HepG2 (cell line): Measurements from ENCODE around the gene ALDH9A1. TPM values are rescaled to one million over a fixed set of nuclear protein-coding genes. Genes with fewer than 3 reads are reported as not detected.

Source experiments
- JUN ChIP-seq: sonication (generic); formaldehyde crosslinking; IDR thresholded peaks from 2 replicates; pipeline ENCODE4 v1.4.0; 2020; ENCODE audit warnings: mild to moderate bottlenecking, missing genetic modification reagents
- MAFF ChIP-seq: IDR thresholded peaks from 2 replicates; pipeline ENCODE4 v1.6.1; 2011; ENCODE audit warnings: low read depth, low read length, improper control_type of control experiment
- MAFK ChIP-seq, 2 experiments: IDR thresholded peaks in 1 of 2; conservative IDR thresholded peaks in 1 of 2; 2 replicates each; pipeline ENCODE4 v1.6.1; 2011; ENCODE audit warnings: improper control_type of control experiment in 2 of 2, low read length in 2 of 2
- NAIF1 ChIP-seq: sonication (generic); formaldehyde crosslinking; IDR thresholded peaks from 2 replicates; pipeline ENCODE4 v1.5.0; 2020; ENCODE audit warnings: mild to moderate bottlenecking, missing genetic modification reagents, borderline replicate concordance
- ZNF235 ChIP-seq: sonication (generic); formaldehyde crosslinking; IDR thresholded peaks from 2 replicates; pipeline ENCODE4 v1.8.1; 2023; ENCODE audit warnings: mild to moderate bottlenecking, missing genetic modification reagents, borderline replicate concordance
- ZNF333 ChIP-seq: sonication (generic); formaldehyde crosslinking; IDR thresholded peaks from 2 replicates; pipeline ENCODE4 v1.4.0; 2020; ENCODE audit warnings: mild to moderate bottlenecking, missing genetic modification reagents, borderline replicate concordance
- polyA plus RNA-seq, 8 experiments: library from polyadenylated mRNA; depleted of rRNA in 3 of 8; stranded (reverse) in 7 of 8; unstranded in 1 of 8; fragments of >200 nt; fragmentation: Illumina TruSeq in 4 of 8; extraction: Trizol in 4 of 8; gene quantifications; 2 replicates each; pipeline versions ENCODE4 v1.2.1 to v1.2.3, GENCODE V29; 2011 to 2016; ENCODE audit warnings: low read depth in 4 of 8, missing spikeins in 1 of 8, mixed read lengths in 1 of 8; ENCODE audit not compliant: insufficient read depth in 1 of 8
- total RNA-seq, 5 experiments: library from RNA; depleted of rRNA; stranded (reverse); fragments of >200 nt; fragmentation: Illumina TruSeq; extraction: Trizol; gene quantifications; 2 replicates each; pipeline ENCODE4 v1.2.3, GENCODE V29; 2016; ENCODE audit warnings: low read depth in 1 of 5
- TF ChIP-seq, protein P1 (sequence below): sonication (generic); formaldehyde crosslinking; IDR thresholded peaks from 2 replicates; pipeline ENCODE4 v1.4.0; 2020; ENCODE audit warnings: missing genetic modification reagents
- TF ChIP-seq, protein P2 (sequence below): IDR thresholded peaks from 2 replicates; pipeline ENCODE4 v1.6.1; 2016; ENCODE audit warnings: missing biosample characterization, missing genetic modification reagents, low read depth
- TF ChIP-seq, protein P3 (sequence below): sonication (generic); formaldehyde crosslinking; IDR thresholded peaks from 2 replicates; pipeline ENCODE4 v1.4.0; 2020; ENCODE audit warnings: mild to moderate bottlenecking, missing genetic modification reagents, borderline replicate concordance
- TF ChIP-seq, protein P4 (sequence below): fragments of 450-650 bp; IDR thresholded peaks from 2 replicates; pipeline ENCODE4 v1.6.1; 2017; ENCODE audit warnings: mild to moderate bottlenecking

Gene ALDH9A1
- total and polyA plus RNA-seq, 2 of the 13 experiments (the other 11 are each of a cell fraction or from before 2014, with no cell fraction given), result 27.5 to 38.5 TPM

DNA sequence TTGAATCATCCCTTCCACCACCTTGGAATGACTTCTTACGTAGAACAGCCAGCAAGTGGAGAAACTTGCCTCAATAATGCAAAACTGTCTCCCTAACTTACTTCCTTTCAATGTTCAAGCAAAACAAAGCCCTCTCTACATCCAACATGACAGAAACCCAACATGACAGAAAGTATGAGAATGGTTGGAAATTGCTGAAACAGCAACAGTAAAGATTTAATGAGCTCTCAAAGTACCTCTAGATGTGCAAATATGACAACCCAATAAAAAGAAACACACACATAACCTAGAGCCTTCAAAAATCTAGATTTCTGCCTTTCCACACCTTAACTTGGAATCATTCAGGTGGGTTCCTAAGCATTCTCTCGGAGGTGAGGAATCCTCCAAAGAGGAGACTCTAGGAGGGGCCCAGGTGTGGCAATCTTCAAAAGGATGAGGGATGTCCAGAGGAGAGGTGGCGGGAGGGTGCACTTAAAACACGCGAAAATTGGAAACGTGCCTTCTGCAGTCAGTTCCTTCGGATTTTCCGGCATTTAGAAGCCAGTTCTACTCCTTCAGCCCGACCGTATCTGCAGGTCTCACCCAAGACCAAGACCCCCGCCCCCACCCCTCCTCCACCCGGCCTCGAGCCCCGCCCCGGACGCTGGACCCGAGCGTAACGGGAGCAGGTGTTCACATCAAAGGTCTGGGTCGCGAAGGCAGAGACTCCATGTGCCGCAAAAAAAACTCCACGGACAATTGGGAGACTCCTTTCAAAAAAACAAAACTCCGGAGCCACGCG is 68.3 kb downstream of the ALDH9A1 start (continued):
- TF ChIP-seq ZNF333 (CRISPR knock-in tag) (no peak), JUN (CRISPR knock-in tag) (0 out of 2 replicates have a peak, but pooled peaks have one; percentile 19), NAIF1 (no peak), MAFK (conservative IDR thresholded peaks at IDR 0.05 in 1 of 2, IDR thresholded peaks at IDR 0.05 in 1 of 2; ENCODE audit: low read length in 2 of 2) (peak; percentile 21 to 31; a peak in 1 of 4 replicates), ZNF235 (CRISPR knock-in tag) (no peak), MAFF (peak; percentile 40)
- TF ChIP-seq, protein P1, sequence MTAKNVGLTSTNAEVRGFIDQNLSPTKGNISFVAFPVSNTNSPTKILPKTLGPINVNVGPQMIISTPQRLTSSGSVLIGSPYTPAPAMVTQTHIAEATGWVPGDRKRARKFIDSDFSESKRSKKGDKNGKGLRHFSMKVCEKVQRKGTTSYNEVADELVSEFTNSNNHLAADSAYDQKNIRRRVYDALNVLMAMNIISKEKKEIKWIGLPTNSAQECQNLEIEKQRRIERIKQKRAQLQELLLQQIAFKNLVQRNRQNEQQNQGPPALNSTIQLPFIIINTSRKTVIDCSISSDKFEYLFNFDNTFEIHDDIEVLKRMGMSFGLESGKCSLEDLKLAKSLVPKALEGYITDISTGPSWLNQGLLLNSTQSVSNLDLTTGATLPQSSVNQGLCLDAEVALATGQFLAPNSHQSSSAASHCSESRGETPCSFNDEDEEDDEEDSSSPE (CRISPR knock-in tag), result no peak
- TF ChIP-seq, protein P2, sequence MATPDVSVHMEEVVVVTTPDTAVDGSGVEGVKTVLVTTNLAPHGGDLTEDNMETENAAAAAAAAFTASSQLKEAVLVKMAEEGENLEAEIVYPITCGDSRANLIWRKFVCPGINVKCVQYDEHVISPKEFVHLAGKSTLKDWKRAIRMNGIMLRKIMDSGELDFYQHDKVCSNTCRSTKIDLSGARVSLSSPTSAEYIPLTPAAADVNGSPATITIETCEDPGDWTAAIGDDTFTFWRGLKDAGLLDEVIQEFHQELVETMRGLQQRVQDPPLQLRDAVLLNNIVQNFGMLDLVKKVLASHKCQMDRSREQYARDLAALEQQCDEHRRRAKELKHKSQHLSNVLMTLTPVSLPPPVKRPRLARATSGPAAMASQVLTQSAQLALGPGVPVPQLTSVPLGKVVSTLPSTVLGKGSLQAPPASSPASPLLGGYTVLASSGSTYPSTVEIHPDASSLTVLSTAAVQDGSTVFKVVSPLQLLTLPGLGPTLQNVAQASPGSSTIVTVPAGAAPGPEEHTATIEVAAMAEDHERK, result no peak
- TF ChIP-seq, protein P3, sequence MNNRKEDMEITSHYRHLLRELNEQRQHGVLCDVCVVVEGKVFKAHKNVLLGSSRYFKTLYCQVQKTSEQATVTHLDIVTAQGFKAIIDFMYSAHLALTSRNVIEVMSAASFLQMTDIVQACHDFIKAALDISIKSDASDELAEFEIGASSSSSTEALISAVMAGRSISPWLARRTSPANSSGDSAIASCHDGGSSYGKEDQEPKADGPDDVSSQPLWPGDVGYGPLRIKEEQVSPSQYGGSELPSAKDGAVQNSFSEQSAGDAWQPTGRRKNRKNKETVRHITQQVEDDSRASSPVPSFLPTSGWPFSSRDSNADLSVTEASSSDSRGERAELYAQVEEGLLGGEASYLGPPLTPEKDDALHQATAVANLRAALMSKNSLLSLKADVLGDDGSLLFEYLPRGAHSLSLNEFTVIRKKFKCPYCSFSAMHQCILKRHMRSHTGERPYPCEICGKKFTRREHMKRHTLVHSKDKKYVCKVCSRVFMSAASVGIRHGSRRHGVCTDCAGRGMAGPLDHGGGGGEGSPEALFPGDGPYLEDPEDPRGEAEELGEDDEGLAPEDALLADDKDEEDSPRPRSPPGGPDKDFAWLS (CRISPR knock-in tag), result no peak
- TF ChIP-seq, protein P4, sequence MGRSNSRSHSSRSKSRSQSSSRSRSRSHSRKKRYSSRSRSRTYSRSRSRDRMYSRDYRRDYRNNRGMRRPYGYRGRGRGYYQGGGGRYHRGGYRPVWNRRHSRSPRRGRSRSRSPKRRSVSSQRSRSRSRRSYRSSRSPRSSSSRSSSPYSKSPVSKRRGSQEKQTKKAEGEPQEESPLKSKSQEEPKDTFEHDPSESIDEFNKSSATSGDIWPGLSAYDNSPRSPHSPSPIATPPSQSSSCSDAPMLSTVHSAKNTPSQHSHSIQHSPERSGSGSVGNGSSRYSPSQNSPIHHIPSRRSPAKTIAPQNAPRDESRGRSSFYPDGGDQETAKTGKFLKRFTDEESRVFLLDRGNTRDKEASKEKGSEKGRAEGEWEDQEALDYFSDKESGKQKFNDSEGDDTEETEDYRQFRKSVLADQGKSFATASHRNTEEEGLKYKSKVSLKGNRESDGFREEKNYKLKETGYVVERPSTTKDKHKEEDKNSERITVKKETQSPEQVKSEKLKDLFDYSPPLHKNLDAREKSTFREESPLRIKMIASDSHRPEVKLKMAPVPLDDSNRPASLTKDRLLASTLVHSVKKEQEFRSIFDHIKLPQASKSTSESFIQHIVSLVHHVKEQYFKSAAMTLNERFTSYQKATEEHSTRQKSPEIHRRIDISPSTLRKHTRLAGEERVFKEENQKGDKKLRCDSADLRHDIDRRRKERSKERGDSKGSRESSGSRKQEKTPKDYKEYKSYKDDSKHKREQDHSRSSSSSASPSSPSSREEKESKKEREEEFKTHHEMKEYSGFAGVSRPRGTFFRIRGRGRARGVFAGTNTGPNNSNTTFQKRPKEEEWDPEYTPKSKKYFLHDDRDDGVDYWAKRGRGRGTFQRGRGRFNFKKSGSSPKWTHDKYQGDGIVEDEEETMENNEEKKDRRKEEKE, result no peak
